Endothelial cell (in vitro differentiated cells): ENCODE measurements around the gene ZNF709. TPM values are rescaled to one million over a fixed set of nuclear protein-coding genes. Genes with fewer than 3 reads are reported as not detected.
A peak's percentile ranks its signal among the peaks of the same experiment; 100 is the strongest.
"Not testable (repeated sequence)": the region's sequence is repeated elsewhere in the genome, so short reads cannot be mapped to it uniquely, and the experiment has no call there.

Experiments
- DNase-seq: peaks from one replicate; pipeline ENCODE4 v3.0.0; 2021; ENCODE audit warnings: low spot score
- H3K27ac Mint-ChIP-seq: one replicate; pipeline ENCODE4 v1.8.0; 2021; ENCODE audit warnings: mixed read lengths, inconsistent platforms; ENCODE audit not compliant: unreplicated experiment
- H3K27me3 Mint-ChIP-seq: one replicate; pipeline ENCODE4 v1.8.0; 2021; ENCODE audit warnings: mild to moderate bottlenecking, moderate library complexity, mixed read lengths, inconsistent platforms; ENCODE audit not compliant: unreplicated experiment
- H3K36me3 Mint-ChIP-seq: one replicate; pipeline ENCODE4 v1.8.0; 2021; ENCODE audit warnings: mild to moderate bottlenecking, low read depth, mixed read lengths, inconsistent platforms; ENCODE audit not compliant: unreplicated experiment
- H3K4me1 Mint-ChIP-seq: one replicate; pipeline ENCODE4 v1.8.0; 2021; ENCODE audit warnings: mild to moderate bottlenecking, mixed read lengths, inconsistent platforms; ENCODE audit not compliant: unreplicated experiment
- H3K4me3 Mint-ChIP-seq: one replicate; pipeline ENCODE4 v1.8.0; 2021; ENCODE audit warnings: mild to moderate bottlenecking, mixed read lengths, inconsistent platforms; ENCODE audit not compliant: unreplicated experiment
- H3K9me3 Mint-ChIP-seq: one replicate; pipeline ENCODE4 v1.8.0; 2021; ENCODE audit warnings: mixed read lengths, inconsistent platforms; ENCODE audit not compliant: unreplicated experiment
- total RNA-seq: library from RNA; stranded (reverse); fragmentation: NEBNext Ultra II Directional; extraction: Animal tissue kit (Norgen Biotek cat#: 25700); gene quantifications from one replicate; pipeline ENCODE4 v1.2.1, GENCODE V29; 2021; ENCODE audit not compliant: unreplicated experiment
- TF ChIP-seq, protein P1 (sequence below): fragments of 200-600 bp; sonication (generic); IDR thresholded peaks from one replicate; pipeline ENCODE4 v1.5.0; 2021; ENCODE audit warnings: antibody characterized with exemption; ENCODE audit not compliant: unreplicated experiment

The ZNF709 gene
- total RNA-seq, 1 donor from 2014 or later, result 6.6 TPM

DNA sequence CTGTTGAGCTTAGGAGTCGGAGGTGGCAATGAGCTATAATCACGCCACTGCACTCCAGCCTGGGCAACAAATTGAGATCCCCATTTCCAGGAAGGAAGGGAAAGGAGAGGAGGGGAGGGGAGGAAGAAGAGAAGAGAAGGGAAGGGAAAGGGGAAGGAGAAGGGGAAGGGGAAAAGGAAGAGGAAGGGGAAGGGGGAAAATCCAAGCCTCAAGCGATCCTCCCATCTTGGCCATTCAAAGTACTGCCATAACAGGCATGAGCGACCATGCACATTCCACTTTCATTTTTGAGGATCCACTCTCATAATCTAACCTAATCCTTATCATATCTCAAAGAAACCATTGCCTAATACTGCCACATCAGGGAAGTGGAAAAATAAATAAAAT lies 58.7 kb downstream of the ZNF709 start:
- H3K4me3 Mint-ChIP-seq, result no peak overlapping the region
- no peak for DNase-seq
- no peaks in the 10 kb centered on the region for H3K4me1 Mint-ChIP-seq
- TF ChIP-seq, protein P1, sequence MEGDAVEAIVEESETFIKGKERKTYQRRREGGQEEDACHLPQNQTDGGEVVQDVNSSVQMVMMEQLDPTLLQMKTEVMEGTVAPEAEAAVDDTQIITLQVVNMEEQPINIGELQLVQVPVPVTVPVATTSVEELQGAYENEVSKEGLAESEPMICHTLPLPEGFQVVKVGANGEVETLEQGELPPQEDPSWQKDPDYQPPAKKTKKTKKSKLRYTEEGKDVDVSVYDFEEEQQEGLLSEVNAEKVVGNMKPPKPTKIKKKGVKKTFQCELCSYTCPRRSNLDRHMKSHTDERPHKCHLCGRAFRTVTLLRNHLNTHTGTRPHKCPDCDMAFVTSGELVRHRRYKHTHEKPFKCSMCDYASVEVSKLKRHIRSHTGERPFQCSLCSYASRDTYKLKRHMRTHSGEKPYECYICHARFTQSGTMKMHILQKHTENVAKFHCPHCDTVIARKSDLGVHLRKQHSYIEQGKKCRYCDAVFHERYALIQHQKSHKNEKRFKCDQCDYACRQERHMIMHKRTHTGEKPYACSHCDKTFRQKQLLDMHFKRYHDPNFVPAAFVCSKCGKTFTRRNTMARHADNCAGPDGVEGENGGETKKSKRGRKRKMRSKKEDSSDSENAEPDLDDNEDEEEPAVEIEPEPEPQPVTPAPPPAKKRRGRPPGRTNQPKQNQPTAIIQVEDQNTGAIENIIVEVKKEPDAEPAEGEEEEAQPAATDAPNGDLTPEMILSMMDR, result no peak
- no peak overlapping the region for H3K27ac Mint-ChIP-seq
- peaks cover 68% of the 10 kb centered on the region for H3K36me3 Mint-ChIP-seq
- peaks cover 12% of the 10 kb centered on the region for H3K9me3 Mint-ChIP-seq
- H3K27me3 Mint-ChIP-seq, result no peaks in the 10 kb centered on the region

DNA sequence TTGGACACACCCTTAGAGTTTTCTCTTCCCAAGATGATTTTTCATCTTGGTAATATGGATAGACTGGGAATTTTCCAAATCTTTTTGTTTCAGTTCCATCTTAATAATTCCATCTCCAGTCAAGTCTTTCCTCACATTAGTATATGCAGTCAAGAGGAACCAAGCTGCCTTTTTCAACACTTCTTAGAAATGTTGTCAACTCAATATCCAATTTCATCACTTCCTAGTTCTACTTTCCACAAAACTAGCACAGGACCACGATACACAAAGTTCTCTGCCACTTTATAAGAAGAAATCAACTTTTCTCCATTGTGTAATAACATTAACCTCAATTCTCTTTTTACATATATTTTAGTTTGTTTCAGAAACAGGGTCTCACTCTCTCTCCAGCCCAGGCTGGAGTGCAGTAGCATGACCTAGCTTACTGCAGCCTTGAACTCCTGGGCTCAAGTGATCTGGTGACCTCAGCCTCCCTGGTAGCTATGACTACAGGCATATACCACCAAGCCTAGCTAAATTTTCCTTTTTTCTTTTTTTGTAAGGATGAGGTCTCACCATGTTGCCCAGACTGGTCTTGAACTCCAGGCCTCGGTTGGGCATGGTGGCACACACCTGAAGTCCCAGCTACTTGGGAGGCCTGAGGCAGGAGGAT lies 59.3 kb downstream of the ZNF709 start:
- Mint-ChIP-seq H3K9me3 (peaks cover 12% of the 10 kb centered on the region), H3K4me1 (no peaks in the 10 kb centered on the region), H3K4me3 (no peak overlapping the region)

DNA sequence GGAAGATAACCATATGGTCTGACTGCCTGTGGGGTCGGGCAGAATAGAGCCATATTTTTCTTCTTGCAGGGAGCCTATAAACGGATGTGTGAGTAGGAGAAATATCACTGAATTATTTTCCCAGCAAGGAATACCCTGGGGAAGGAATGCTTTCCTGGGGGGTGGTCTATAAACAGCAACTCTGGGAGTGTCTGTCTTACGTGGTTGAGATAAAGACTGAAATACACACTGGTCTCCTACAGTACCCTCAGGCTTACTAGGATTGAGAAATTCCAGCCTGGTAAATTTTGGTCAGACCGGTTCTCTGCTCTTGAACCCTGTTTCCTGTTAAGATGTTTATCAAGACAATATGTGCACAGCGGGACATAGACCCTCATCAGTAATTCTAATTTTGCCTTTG lies 67.3 kb downstream of the ZNF709 start:
- Mint-ChIP-seq H3K36me3 (peaks cover 71% of the 10 kb centered on the region), H3K9me3 (peaks cover 17% of the 10 kb centered on the region), H3K4me3 (peak overlapping the region; percentile 15)
- not testable (repeated sequence) for H3K4me1 Mint-ChIP-seq, H3K27me3 Mint-ChIP-seq, DNase-seq, H3K27ac Mint-ChIP-seq

More for the DNA sequence above, 59.3 kb downstream of the ZNF709 start:
- Mint-ChIP-seq H3K36me3 (peaks cover 67% of the 10 kb centered on the region), H3K27ac (no peak overlapping the region), H3K27me3 (no peaks in the 10 kb centered on the region)
- TF ChIP-seq, protein P1, result no peak
- no peak for DNase-seq

DNA sequence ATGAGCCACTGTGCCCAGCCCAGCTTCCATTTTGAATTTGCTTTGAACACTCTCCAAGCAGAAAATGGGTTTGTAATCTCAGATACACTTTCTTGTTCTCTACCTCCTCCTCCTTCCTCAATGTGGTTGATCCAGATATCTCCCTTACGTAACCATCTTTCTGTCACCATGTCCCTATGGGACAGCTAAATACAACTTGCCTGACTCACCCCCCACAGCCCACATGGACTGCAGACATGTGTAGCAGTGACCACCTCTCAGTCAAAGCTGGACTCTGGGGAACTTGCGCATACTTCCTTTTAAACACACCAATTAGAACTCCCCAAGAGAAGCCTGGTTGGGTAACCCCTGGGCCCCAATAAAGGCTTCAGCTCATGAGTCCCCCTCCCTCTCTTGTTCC lies 72.7 kb downstream of the ZNF709 start:
- Mint-ChIP-seq H3K4me1 (no peaks in the 10 kb centered on the region), H3K9me3 (peaks cover 16% of the 10 kb centered on the region), H3K27me3 (peaks cover 1% of the 10 kb centered on the region), H3K4me3 (peak overlapping the region; percentile 15), H3K36me3 (peaks cover 49% of the 10 kb centered on the region), H3K27ac (no peak overlapping the region)
- TF ChIP-seq, protein P1, result no peak
- no peak for DNase-seq

Other genes with a start within 250 kb of the ZNF709 start
- 7.0 TPM for gene ZNF44, start 189.9 kb downstream of the ZNF709 start, total RNA-seq
- 1.2 TPM for gene ZNF563, start 151.2 kb downstream of the ZNF709 start, total RNA-seq
- gene ZNF442, start 119.1 kb downstream of the ZNF709 start, total RNA-seq, result 4.0 TPM
- gene ZNF799, start 83.5 kb downstream of the ZNF709 start, total RNA-seq, result 4.9 TPM
- gene ZNF443, start 43.8 kb downstream of the ZNF709 start, total RNA-seq, result 7.3 TPM
- 18.8 TPM for gene ZNF564, start 66.7 kb upstream of the ZNF709 start, total RNA-seq
- 11.9 TPM for gene ZNF490, start 126.0 kb upstream of the ZNF709 start, total RNA-seq
- 29.3 TPM for gene ZNF791, start 126.1 kb upstream of the ZNF709 start, total RNA-seq
- 98.4 TPM for gene MAN2B1, start 181.9 kb upstream of the ZNF709 start, total RNA-seq
- gene WDR83, start 182.0 kb upstream of the ZNF709 start, total RNA-seq, result 13.2 TPM
- gene DHPS, start 197.1 kb upstream of the ZNF709 start, total RNA-seq, result 55.3 TPM
- not detected for gene GNG14, start 203.2 kb upstream of the ZNF709 start, total RNA-seq
- 8.0 TPM for gene FBXW9, start 211.8 kb upstream of the ZNF709 start, total RNA-seq
- gene TNPO2, start 239.1 kb upstream of the ZNF709 start, total RNA-seq, result 68.1 TPM
- gene TRIR, start 249.9 kb upstream of the ZNF709 start, total RNA-seq, result 176 TPM